Activated gamma-delta T cell (primary cell): ENCODE data around the gene THAP3.
"Not testable (repeated sequence)": the region's sequence is repeated elsewhere in the genome, so short reads cannot be mapped to it uniquely, and the experiment has no call there.

ENCODE experiments used
- DNase-seq: peaks from one replicate; lab custom pipeline; 2025; lab: John Stamatoyannopoulos, UW

THAP3 gene

DNA sequence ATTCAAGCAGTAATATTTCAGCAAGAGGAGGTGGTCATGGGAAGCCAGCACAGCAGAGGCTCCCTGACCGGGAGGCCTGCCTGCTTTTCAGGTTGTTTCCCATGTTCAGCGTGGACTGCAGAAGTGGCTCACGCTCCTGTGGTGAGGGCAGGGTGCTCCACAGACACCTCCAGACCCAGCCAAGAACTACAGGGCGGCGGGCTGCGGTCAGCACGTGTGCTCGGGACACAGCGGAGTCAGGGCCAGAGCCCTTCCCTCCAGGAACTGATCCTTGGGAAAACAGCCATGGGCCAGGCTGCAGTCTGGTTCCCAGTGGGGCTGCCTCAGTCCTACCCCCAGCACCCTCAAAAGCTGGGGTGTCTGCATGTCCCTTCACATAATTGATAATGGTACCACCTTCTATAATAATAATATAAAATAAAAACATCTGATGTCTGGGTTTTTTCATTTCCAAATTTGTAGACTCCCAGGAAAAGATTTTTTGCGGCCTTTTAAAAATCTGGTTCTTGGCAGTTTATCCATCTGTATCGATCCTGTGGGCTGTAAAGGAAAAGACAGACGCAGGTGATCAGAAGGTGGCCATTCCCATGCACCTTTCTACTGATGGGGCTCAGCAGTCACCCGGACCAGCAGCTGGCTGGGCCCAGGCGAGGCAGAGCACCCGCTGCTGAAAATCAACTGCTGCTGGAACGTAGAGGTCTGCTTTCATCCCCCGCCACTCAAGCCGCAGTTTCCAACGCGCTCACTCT is 10.7 kb downstream of the THAP3 start:
- DNase-seq: no peak

DNA sequence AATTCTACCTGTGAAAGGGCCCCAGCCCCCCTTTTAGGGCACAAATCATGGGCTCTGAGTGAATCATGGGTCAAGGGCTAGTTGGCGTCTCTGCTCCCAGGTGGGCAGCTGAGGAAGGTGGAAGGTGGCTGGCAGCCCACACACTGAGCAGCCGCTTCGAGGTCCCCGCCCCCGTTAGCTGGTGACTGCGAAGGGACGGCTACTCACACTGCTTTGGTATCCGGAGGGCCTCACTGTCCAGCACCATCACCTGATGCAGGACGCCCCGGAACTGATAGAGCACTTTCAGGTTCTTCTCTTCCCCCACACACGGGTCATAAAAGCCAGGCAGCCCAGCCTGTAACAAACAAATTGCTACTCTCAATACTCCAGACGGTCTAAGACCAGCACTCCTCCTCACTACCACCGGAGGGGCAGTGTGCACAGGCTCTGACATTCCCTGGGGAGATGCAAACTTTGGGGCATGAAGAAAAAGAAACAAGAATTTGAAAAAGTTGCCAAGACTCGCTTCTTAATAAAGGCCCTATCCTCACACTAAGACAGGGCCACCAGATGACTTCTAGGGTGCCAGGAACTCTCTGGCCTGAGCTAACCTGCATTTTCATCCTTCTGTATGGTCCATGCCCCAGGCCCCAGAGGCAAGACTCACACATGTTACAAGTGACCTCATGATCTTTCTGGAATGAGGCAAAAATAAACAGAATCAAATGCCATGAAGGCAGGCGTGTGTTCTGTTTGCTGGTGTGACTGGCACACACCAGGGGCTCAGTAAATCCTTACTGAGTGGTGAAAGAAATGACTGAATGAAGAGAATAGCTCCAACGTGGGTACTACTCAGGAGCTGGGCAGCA is 11.5 kb downstream of the THAP3 start:
- no peak for DNase-seq

DNA sequence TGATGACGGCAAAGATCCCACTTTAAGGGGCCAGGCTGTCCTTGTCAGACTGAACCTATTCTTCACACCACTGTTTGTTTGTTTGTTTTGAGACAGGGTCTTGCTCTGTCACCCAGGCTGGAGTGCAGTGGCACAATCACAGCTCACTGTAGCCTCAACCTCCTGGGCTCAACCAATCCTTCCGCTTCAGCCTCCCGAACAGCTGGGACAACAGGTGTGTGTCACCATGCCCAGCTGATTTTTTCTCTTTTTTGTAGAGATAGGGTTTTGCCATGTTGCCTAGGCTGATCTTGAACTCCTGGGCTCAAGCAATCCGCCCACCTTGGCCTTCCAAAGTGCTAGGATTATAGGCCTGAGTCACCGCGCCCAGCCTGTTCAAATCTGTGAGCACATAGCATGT is 12.1 kb downstream of the THAP3 start:
- not testable (repeated sequence) for DNase-seq

DNA sequence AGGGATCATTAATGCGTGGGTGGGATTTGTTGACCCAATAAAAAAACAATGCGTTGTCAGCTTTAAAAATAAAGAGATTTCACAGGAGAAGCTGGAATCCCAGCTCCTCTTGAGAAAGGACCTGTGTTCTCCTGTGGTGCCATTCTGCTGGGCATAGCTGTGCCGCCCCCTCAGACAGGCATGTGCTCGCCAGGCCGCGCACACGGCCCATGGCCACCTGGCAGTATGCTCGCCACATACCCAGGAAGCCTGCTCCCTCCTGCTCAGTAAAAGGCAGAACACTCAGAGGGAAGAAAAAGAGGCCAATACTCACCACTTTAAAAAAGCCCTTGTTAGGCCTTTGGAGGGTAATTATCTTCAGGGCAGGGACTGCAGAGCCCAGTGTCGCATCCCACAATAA is 13.1 kb downstream of the THAP3 start:
- no peak for DNase-seq

DNA sequence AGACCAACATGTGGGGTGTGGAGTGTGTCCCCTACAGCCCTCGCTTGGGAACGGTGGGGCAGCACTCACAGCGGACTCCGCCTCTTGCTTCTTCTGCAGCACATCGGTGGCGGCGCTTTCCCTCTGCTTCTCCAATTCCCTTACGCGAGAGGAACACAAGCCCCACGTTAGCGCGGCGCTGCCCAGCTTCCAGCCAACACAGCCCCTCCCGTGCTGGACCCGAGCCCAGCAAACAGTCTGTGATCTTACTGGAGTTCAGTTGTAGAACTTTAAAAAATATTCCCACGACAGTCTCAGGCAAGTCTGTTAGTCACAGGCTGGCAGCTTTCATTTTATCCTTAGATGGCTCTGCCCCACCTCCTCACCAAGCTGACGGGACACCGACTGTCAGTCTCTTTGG is 13.6 kb downstream of the THAP3 start:
- DNase-seq: no peak

DNA sequence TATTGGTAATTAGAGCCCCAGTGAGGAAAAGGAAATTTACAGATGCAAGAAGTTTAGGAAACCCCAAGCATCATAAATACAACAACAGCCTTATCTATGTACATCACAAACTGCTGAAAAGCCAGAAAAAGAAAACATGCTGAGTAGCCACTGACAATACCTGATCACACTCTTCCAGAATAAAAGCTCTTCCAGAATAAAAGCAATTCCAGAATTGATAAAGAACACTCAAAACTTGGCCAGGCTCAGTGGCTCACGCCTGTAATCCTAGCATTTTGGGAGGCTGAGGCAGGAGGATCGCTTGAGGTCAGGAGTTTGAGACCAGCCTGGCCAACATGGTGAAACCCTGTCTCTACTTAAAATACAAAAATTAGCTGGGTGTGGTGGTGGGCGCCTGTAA is 16.2 kb downstream of the THAP3 start:
- not testable (repeated sequence) for DNase-seq

DNA sequence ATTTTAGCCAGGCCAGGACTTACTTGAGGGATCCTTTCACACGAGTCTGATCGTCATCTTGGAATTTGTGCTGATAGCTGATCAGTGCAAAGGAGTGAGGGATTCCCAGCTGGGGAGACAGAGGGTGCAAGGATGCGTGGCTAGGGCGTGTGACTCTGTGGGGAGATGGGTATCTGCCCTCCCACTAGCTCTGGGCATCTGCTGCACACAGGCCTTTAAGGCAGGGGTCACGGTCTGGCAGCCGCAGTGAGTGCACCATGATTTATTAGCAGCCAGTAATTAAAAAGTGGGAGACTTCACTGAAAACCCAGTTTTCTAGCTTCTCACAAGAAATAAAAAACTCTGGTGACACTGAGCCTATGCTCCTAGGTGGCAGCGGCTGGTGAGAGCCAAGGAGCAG is 20.4 kb downstream of the THAP3 start:
- no peak for DNase-seq

DNA sequence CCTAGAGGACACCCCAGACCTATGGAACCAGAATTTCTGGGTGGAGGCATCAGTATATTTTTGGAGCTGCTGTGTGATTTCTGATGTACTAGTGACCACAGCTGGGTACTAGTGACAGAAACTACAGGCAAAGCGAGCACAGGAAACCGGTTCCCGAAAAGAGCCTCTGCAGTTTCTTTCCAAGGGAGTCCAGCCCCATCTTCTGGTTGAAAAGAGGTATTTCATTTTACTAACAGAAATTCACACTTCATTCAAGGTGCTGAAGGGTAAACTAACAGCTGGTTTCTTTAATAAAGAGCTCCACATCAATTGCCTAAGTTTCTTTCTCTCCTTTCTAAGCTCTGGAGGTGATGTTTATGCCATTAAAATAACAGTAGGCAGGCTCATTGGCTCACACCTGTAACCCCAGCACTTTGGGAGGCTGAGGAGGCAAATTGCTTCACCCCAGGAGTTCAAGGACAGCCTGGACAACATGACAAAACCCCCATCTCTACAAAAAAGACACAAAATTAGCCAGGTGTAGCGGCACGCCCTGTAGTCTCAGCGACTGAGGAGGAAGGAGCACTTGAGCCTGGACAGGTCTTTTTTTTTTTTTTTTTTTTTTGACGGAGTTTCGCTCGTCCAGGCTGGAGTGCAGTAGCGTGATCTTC is 22.0 kb downstream of the THAP3 start:
- no peak for DNase-seq

DNA sequence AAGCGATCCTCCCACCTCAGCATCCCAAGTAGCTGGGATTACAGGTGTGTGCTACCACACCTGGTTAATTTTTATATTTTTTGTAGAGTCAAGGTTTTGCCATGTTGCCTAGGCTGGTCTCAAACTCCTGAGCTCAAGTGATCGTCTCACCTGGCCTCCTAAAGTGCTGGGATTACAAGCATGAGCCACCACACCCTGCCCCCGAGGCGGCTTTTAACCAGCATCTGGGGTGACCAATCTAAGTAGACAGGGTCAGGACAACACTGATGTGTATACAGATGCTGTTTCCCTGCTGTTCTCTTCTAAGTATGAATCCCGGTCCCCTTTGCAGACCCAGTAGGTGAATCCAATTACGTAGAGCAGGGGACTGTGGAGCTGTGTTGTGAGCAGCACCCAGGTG is 23.9 kb downstream of the THAP3 start:
- no peak for DNase-seq

DNA sequence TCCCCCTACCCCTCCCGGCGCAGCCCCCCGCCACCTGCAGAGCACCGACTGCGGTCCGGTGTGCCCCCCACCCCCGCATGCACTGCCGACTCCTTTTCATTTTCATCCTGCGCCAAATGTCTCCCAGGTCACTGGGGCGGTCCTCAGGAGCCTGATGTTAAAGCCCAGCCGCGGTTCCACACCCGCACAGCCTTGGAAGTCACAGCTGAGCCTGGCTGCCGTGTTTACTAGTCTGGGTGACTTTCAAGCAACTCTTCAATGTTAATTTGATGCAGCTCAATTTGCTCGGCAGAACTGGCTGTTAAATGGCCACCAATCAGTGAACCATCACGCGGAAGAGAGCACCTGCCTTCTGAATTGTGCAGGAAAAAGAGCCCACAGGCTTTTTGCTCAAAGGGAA is 27.2 kb downstream of the THAP3 start:
- DNase-seq: no peak

DNA sequence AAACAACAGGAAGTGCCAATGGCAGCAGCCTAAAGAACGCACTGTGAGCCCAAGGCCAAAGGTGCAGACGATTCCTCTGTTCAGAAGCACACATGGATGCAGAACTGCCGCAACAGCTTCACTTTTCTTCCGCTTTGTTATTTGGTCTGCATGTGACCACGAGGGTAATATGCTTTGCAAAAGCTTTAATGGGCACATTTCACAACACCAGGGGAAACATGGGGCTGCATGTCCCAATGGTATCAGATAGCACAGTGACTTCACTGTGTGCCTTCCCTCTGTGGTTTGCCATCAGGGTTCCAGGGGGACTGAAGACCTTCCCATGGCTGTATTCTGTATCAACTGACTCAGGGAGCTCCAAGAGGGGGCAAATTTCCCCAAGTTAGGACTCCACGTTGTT is 28.3 kb downstream of the THAP3 start:
- DNase-seq: no peak

DNA sequence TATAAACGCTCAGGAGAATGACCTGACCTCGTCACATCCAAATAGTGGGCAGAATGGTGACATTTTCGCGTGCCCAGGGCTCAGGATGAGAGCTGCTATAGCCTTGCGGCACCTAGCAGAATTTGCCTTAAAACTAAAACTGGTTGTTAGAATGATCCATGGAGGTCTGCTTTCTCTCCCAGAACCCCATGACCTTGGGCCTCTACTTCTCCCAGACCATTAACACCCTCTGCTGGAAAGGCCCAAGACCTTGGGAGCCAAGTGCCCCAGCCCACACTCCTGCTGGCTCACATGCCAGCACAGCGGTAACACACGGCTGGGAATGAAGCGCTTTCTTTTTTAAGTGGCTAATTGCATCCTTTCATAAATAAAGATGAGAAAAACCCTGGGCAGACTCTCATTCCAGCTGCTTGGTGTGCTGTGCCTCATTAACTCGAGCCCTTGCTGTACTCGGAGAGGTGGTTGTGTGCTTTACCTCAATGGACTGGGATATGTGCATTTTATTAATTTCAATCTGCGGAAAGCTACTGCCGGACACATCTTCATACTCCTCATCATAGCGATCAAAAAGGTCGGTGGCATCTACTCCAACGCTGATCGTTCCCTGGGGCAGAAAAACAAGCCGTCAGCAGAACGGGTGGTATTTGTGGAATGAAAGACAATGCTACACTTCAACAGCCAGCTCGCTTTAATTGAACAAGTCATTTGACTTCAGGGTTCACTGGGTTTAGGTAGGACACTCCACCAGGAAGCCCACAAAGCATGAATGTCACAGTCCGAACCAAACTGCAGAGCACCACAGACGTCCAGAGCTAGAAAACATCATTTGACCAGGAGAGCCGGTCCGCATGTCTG is 29.0 kb downstream of the THAP3 start:
- no peak for DNase-seq

DNA sequence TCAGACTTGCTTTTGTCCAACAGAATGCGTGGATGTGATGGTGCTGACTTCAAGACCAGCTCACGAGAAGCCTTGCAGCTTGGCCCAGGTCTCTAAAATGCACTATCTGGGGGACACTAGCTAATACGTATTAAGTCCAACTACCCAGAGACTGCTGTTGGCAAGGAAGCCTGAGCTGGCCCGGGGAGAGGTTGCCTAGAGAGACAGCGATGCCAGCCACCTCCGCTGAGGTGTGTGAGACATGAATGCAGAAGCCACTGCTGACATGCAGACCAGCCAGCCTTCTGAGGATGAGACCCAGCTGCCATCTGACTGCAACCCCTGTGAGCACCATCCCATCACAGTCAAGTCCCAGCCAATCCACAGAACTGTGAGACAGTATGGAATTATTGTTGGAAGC is 32.5 kb downstream of the THAP3 start:
- no peak for DNase-seq

DNA sequence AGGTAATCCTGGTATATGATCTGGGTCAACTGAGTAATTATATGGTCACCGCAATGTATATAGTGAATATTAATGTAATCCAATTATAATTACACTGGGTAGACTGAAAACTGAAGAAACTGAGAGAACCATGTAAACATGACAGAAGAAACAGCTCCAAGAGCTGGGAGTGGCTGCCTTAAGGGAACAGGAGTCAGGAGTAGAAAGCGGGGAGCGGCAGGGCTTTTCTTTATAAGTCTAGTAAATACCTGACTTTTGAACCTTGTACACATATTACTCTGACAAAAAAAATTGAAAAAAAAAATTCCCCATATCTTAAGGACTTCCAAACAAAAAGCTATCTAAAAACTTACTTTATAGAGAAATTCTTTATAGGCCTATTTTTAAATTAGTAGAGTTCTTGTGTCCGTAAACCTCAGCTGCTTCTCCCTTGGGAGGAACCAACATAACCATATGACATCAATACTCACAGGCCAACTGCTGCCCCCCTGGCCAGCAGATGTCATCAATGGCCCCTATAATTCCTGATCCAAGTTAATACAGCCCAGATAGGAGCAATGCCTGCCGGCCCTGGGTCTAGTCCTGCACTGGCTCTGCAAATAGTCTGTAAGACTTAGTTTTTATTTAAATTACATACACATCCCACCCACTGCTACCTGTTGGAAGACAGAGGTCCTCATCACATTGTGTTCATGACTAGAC is 33.8 kb downstream of the THAP3 start:
- no peak for DNase-seq

DNA sequence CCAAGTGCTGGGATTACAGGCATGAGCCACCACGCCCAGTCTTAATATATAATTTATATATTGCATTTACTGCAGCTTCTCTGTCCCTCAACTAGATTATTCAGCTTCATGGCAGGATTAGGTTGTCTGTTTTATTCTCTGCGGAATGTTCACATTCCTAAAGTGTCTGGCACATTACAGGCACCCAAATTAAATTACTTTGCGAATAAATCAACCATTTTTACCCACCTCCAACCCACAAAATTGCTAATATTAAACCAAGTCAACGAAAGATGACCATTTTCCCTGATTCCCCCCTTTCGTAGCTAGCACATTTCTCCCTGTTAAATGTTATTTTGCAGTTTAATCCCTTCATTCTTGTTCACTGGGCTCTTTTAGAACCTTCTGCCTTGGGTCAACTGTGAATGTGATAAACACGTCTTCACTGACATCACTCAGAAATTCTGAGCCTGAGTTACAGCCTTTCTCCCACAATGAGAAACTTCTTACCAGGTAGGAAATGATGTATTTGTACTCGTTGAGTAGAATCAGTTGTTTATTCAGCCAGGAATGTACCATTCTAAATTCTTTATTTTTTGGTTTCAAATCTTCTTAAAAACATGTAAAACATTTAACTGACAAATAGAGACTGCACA is 35.9 kb downstream of the THAP3 start:
- DNase-seq: no peak

DNA sequence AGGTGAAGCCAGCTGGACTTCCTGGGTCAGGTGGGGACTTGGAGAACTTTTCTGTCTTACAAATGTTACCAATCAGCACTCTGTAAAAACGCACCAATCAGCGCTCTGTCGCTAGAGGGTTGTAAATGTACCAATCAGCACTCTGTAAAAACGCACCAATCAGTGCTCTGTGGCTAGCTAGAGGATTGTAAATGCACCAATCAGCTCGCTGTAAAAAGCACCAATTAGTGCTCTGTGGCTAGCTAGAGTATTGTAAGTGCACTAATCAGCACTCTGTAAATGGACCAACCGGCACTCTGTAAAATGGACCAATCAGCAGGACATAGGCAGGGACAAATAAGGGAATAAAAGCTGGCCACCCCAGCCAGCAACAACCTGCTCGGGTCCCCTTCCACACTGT is 37.8 kb downstream of the THAP3 start:
- not testable (repeated sequence) for DNase-seq

DNA sequence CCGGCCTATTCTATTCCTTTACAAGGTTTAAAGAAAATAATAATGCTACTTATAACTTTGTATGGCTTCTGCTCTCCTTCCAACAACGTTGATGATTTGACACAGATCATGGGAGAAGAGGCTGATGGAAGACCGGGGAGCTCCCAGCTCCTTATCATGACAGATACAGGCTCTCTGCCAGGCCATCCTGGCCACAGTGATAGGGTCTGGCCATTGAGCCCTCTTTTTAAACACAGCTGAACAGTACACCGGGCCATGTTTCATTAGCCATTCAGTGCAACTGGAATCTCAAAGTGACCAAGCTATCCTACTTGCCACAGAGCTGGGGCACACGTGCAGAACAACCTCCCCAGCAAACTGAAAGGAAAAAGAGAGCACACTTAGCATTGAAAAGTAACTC is 42.0 kb downstream of the THAP3 start:
- DNase-seq: no peak

DNA sequence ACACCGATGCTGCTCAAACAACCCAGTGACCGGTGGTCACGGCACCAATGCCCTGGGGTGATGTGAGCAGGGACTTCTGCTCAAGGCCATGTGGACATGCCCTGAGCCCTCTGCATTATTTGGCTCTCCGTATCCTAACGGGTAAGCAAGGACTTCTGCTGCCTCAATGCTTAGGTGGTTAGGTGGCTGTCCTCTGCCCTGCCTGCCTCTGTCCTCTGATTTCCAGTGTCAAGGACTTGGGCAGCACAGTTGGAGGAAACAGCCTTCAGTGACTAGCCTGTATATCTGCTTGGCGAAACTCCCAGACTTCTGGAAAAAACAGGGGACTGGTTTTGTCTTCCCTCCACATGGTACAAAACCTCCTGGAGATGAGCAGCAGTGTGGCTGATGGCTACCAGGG is 42.5 kb downstream of the THAP3 start:
- DNase-seq: no peak

DNA sequence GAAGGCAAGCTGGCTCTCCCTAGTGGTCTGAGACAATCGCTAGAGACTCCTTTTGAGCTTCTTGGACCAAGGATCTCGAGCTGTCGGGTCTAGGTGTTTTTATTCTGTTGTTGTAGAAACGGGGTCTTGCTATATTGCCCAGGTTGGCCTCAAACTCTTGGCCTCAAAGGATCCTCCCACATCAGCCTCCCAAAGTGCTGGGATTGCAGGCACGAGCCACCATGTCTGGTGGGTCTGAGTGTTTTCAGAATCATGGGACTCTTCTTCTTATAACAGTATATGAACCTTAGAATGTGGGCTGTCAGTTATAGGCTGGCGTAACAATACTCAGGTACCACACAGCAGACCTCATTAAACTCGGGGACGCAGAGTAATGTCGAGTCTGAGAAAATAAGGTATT is 43.8 kb downstream of the THAP3 start:
- DNase-seq: no peak

DNA sequence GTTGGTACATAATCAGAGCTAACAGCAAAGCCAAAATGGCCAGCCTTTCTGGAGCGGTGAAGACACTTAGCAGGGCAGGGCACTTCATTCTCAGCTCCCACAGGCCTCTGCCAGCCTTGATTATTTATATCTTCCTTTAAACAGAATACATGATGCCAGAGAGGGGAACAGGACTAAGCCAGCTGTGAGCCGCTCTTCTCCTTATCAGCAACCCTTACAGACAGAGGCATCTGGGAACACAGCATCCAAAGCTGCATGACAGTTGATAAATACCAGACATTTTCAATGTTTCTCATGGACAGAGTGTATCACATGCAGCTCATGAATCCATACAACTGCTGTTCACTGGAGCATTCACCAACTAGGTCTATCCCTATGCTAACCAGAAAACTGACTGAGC is 47.9 kb downstream of the THAP3 start:
- DNase-seq: no peak
